GM12878 (cell line): ENCODE results near the gene RAI14.

ENCODE experiments used
- BMI1 ChIP-seq: fragments of 450-650 bp; IDR thresholded peaks from 2 replicates; pipeline ENCODE4 v1.6.1; 2016; ENCODE audit warnings: mild to moderate bottlenecking, moderate library complexity, borderline replicate concordance
- ESRRA ChIP-seq: IDR thresholded peaks from 2 replicates; pipeline ENCODE4 v1.6.1; 2012; ENCODE audit warnings: mild to moderate bottlenecking, low read length, improper control_type of control experiment
- EZH2 ChIP-seq: IDR thresholded peaks from 2 replicates; pipeline ENCODE4 v1.6.1; 2012; ENCODE audit warnings: low read depth, mild to moderate bottlenecking, control low read depth, inconsistent platforms, low read length, borderline replicate concordance; ENCODE audit not compliant: control insufficient read depth
- FOS ChIP-seq: IDR thresholded peaks from 3 replicates; pipeline ENCODE4 v1.6.1; 2011; ENCODE audit warnings: borderline replicate concordance; ENCODE audit not compliant: insufficient read length; ENCODE audit errors: extremely low read depth
- FOXM1 ChIP-seq: IDR thresholded peaks from 2 replicates; pipeline ENCODE4 v1.6.1; 2012; ENCODE audit warnings: low read depth, mild to moderate bottlenecking, inconsistent platforms, low read length, moderate library complexity
- NFYB ChIP-seq: IDR thresholded peaks from 2 replicates; pipeline ENCODE4 v1.6.1; 2011; ENCODE audit warnings: low read depth, mild to moderate bottlenecking, low read length, improper control_type of control experiment, moderate library complexity; ENCODE audit not compliant: insufficient read depth
- POLR2A ChIP-seq: IDR thresholded peaks from 2 replicates; pipeline ENCODE4 v1.6.1; 2011; ENCODE audit warnings: low read depth, mild to moderate bottlenecking, low read length
- RBBP5 ChIP-seq: fragments of 200-600 bp; sonication (generic); conservative IDR thresholded peaks from 2 replicates; pipeline ENCODE4 v1.6.1; 2016
- RELA ChIP-seq: fragments of 450-650 bp; IDR thresholded peaks from 2 replicates; pipeline ENCODE4 v1.8.0; 2014; ENCODE audit warnings: borderline replicate concordance; ENCODE audit not compliant: partially characterized antibody
- TF ChIP-seq, protein P1 (sequence below), 3 experiments: IDR thresholded peaks in 2 of 3; conservative IDR thresholded peaks in 1 of 3; 2 replicates each; pipeline ENCODE4 v1.5.1; 2011; ENCODE audit warnings: low read depth in 3 of 3, low read length in 3 of 3, mild to moderate bottlenecking in 3 of 3, control low read depth in 2 of 3, moderate library complexity in 2 of 3, inconsistent platforms in 1 of 3, mixed read lengths in 1 of 3; ENCODE audit not compliant: control insufficient read depth in 2 of 3, insufficient read depth in 1 of 3; ENCODE audit errors: extremely low read depth in 1 of 3
- TF ChIP-seq, protein P2 (sequence below): IDR thresholded peaks from 2 replicates; pipeline ENCODE4 v1.6.1; 2012; ENCODE audit warnings: mild to moderate bottlenecking, low read depth, low read length

DNA sequence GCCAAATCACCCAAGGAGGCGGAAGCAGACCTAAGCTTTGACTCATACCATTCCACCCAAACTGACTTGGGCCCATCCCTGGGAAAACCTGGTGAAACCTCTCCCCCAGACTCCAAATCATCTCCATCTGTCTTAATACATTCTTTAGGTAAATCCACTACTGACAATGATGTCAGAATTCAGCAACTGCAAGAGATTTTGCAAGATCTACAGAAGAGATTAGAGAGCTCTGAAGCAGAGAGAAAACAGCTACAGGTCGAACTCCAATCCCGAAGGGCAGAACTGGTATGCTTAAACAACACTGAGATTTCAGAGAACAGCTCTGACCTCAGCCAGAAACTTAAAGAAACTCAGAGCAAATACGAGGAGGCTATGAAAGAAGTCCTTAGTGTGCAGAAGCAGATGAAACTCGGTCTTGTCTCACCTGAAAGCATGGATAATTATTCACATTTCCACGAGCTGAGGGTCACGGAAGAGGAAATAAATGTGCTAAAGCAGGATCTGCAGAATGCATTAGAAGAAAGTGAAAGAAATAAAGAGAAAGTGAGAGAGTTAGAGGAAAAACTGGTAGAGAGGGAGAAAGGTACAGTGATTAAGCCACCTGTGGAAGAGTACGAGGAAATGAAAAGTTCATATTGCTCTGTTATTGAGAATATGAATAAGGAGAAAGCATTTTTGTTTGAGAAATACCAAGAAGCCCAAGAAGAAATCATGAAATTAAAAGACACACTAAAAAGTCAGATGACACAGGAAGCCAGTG is 167.0 kb downstream of the RAI14 start:
- TF ChIP-seq, protein P1, sequence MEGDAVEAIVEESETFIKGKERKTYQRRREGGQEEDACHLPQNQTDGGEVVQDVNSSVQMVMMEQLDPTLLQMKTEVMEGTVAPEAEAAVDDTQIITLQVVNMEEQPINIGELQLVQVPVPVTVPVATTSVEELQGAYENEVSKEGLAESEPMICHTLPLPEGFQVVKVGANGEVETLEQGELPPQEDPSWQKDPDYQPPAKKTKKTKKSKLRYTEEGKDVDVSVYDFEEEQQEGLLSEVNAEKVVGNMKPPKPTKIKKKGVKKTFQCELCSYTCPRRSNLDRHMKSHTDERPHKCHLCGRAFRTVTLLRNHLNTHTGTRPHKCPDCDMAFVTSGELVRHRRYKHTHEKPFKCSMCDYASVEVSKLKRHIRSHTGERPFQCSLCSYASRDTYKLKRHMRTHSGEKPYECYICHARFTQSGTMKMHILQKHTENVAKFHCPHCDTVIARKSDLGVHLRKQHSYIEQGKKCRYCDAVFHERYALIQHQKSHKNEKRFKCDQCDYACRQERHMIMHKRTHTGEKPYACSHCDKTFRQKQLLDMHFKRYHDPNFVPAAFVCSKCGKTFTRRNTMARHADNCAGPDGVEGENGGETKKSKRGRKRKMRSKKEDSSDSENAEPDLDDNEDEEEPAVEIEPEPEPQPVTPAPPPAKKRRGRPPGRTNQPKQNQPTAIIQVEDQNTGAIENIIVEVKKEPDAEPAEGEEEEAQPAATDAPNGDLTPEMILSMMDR (IDR thresholded peaks at IDR 0.05 in 2 of 3, conservative IDR thresholded peaks at IDR 0.05 in 1 of 3; ENCODE audit: control insufficient read depth in 2 of 3, extremely low read depth in 1 of 3, insufficient read depth in 1 of 3, low read depth in 3 of 3, low read length in 3 of 3), result no peak
- TF ChIP-seq RBBP5, result no peak
- no peak for TF ChIP-seq FOXM1
- no peak for TF ChIP-seq FOS
- TF ChIP-seq EZH2, result no peak
- no peak for TF ChIP-seq RELA
- no peak for TF ChIP-seq POLR2A
- TF ChIP-seq, protein P2, sequence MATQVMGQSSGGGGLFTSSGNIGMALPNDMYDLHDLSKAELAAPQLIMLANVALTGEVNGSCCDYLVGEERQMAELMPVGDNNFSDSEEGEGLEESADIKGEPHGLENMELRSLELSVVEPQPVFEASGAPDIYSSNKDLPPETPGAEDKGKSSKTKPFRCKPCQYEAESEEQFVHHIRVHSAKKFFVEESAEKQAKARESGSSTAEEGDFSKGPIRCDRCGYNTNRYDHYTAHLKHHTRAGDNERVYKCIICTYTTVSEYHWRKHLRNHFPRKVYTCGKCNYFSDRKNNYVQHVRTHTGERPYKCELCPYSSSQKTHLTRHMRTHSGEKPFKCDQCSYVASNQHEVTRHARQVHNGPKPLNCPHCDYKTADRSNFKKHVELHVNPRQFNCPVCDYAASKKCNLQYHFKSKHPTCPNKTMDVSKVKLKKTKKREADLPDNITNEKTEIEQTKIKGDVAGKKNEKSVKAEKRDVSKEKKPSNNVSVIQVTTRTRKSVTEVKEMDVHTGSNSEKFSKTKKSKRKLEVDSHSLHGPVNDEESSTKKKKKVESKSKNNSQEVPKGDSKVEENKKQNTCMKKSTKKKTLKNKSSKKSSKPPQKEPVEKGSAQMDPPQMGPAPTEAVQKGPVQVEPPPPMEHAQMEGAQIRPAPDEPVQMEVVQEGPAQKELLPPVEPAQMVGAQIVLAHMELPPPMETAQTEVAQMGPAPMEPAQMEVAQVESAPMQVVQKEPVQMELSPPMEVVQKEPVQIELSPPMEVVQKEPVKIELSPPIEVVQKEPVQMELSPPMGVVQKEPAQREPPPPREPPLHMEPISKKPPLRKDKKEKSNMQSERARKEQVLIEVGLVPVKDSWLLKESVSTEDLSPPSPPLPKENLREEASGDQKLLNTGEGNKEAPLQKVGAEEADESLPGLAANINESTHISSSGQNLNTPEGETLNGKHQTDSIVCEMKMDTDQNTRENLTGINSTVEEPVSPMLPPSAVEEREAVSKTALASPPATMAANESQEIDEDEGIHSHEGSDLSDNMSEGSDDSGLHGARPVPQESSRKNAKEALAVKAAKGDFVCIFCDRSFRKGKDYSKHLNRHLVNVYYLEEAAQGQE, result no peak
- no peak for TF ChIP-seq ESRRA
- no peak for TF ChIP-seq BMI1
- no peak for TF ChIP-seq NFYB
